Islet of Langerhans (tissue), 1 donor: ENCODE results near the gene SCYGR8.

Experiments
- FAIRE-seq: peaks from one replicate; lab custom pipeline; 2011; peaks lifted over from hg19 to GRCh38; lab: Jason Lieb, UNC

Gene SCYGR8

DNA sequence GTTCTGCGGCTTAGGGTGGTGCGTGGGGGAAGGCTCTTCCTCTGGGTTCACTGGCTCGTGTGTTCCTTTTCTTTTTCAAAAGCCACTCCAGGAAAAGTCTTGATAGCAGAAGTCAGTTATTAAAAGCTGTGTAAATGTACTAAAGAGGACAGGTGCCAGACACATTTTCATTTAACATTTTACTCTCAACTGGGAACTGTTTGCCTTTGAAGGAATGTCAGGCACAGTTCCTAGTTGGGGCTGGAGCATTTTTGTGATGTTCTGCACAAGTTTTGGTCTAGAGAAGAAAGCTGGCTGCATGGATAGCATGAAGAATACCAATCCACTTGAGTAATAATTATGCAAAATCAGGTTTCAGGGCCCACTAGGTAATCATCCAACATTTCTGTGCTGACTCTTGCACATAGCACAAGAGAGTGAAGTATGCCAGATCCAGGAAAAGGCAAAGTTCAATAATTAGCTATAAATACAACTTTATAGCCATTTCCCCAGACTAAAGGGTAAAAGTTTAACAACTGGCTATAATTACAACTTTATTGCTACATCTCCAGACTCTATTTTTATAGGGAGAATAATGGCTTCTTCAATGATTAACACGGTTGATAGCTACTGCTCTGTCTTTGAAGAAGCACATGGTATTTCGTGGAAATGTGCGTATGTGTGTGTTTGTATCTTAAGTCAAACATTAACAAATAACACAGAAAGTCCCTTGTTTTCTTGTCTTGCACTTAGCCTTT is 16.2 kb downstream of the SCYGR8 start:
- FAIRE-seq: no peak

DNA sequence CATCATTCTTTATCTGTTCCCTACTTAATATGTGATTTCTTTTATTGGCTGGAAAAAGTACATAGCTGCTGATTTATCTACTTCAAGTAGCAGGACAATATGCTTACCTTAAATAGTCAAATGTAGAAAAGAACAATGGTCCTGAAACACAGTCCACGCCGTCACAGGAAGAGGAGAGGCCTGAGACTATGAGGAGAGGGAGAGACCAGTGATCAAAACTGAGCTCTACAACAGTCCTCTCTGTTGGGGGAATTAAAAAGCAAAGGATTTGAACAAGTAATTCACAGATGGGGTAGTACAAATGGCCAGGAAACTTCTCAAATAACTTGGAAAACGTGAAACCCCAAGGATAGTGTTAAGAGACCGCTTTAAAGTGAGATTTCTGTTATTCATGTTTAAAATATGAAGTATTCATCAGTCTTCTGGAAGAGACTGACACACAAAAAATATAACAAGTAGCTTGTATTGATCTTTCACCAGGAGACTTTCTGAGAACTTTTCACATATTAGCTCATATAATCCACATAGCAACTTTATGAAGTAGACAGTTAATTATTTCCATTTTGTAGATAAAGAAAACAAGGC is 20.2 kb downstream of the SCYGR8 start:
- FAIRE-seq: no peak

DNA sequence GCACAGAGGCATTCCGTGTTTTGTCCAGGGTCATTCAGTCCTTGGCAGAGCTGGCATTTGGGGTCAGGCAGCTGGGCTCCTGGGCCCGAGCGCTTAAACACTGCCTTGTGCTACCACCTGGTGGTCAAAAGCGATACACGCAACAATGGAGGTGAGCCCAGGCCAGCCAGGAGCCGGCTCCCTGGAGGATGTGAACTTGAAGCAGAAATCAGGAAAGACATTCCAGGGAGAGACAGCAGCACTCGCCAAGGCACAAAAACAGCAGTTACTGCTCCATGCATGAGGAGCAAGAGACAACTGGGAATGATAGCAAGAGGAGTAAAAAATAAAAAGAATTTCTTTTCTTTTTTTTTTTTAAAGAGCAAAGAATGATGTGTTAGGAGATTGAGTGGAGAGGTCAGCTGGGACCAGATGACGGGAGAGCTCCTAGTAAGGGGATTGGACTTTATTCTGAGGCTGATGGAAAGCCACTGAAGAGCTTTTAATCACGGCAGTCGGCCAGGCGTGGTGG is 20.7 kb downstream of the SCYGR8 start:
- FAIRE-seq: no peak

DNA sequence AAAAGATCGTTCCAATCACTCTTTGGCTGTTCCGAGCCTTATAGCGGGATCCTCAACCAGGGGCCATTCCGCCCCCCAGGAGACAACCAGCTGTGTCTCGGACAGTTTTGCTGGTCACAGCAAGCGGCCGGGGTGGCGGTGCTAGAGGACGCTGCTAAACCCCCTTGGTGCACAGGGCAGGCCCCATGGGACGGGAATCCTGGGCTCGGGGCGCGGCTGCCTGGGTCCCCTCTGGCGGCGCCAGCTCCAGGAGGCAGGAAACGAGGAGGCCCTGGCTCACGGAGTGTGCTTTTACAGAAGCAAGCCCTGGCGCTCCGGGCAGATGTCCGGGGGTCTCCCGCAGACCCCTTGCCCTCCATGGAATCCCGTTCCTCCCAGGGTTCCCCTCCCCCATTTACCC is 22.1 kb downstream of the SCYGR8 start:
- FAIRE-seq: no peak

DNA sequence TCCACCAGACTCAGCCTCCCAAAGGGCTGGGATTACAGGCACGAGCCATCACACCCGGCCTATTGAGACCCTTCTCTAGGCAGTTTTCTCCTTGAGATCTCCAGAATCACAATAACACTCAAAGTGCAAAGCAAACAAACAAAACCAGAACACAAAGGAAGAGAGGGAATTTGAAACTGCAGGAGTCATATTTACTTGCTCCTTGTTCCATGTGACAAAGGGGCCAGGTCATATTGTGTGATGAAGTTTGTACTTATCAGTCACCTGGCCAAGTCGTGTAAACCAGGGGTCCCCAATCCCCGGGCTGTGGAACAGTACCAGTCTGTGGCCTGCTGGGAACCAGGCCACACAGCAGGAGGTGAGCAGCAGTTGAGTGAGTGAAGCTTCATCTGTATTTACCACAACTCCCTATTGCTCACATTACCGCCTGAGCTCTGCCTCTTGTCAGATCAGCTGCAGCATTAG is 26.5 kb downstream of the SCYGR8 start:
- no peak for FAIRE-seq

DNA sequence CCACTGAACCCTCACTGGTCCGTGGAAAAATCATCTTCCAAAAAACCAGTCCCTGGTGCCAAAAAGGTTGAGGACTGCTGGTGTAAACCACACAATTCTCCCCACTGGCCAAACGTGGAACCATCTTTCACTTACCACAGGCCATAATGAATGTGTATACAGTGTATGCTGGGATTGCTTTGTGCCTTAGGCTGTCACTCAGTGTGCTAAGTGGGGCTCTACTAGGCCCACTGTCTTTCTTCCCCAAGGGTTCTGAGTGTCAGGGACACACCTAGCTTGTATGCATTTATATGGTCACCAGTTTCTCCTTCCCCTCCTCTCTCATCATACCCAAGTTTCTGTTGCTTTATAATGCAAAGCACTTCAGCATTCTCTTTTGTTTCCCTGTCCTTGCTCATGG is 27.2 kb downstream of the SCYGR8 start:
- FAIRE-seq: no peak

DNA sequence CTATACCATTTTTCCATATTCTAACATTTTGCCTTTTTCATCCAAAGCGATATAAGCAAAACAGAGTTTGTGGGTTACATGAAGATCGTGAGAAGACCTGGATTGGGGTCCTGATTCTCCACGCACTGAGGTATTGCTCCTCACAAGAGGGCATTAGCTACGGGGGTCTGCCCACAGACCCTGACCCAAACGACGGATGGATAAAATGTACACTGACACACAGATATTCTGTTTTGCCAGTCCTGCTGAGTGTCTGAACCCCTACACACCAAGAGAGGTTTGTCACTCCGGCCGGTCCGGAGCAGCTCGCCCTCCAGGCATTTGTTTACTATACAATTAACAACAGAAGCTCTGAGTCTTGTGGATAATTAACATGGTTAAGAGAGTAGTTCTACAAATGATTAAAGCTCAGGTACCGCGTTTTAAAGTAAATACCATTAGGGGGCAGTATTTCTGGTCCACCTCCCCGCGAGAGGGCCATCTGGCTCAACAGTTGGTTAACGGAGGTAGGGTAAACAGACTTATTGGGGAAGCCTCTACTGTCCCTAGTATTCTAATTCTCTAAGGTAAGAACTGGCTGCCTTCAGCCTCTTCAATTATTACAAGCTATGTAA is 28.4 kb downstream of the SCYGR8 start:
- FAIRE-seq: no peak

DNA sequence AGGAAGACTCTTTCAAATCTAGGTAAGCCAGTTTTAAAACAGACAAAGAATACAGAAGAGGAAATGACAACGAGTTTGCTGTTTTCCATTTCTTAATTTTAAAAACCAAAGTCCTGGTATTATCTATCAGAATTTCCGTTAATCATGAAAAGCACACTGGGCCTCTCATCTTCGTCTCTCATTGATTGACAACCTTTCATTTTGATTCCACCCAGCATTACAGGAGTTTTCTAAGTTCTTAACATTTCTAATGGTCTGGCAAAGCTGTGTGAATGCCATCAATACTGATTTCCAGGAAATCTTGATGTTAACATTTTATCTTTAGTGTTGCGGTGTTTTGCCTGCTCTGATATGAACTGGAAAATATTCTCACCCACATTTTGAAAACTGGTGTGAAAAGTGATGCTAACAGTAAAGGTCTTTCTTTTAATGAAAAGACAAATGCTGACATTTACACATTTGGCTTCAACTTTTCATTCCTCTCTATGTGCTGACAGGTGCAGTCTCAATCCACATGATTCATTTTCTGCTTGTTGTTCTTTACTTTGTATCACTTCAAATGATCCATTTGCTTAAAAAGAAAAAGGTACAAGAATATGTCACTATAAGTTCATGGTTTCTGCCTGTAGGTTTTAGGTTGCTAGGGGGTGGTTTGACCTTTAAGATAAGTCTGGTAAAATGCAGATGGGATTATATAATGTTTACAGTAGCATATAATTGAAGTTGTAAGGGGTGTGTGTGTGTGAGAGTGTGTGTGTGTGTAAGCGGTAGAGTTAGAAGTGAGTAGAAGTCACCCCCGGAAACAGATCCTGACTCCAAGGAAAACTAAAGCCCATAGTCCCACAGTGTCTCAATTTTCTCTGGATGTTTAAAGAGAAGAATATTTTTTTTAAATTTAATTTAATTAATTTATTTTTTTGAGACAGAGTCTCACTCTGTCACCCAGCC is 29.5 kb downstream of the SCYGR8 start:
- no peak for FAIRE-seq

DNA sequence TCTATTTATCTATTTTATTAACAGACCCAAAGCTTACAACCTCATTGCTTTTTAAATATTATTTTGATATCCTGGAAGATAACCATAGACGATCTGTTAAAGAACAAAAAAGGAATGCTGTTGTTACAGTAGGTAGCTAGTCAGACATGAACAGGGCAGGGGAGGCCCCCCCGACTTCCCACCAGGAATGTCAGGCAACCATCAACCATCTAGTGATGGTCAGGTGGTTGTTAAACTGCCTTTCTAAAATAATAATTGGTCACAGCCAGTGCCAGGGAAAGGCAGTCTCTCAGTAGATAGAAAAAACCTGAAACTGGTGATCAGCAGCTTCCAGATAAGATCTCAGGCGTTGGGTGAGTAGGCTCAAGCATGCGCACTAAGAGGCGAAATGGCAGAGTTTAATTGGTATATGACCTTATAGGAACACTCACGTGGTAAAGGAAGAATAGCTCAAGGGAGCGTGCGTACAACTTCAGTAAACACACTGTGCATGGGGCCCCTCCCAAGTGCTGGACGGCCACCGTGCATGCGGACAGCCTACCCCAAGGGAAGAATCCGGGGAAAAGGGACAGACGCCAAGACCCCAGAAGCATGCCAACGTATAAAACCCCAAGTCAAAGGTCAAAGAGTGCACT is 35.4 kb downstream of the SCYGR8 start:
- FAIRE-seq: no peak

DNA sequence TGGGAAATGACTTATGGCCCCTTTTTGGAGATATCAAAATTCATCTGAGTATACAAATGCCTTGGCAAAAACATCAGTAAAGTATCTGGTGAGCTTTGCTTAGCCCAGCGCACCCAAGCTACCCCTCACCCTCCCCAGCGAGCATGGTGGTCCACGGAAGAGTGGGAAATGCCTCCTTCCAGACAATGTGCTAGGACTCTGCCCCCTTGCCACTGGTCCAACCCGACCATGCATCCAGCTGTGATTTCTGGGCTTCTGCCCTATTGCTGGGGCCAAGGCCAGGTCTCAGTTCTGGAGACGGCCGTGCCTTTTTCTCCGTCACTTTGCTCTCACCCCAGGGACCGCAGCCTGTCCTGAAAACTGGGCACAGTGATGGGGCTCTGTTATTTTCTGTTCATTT is 36.1 kb downstream of the SCYGR8 start:
- no peak for FAIRE-seq

DNA sequence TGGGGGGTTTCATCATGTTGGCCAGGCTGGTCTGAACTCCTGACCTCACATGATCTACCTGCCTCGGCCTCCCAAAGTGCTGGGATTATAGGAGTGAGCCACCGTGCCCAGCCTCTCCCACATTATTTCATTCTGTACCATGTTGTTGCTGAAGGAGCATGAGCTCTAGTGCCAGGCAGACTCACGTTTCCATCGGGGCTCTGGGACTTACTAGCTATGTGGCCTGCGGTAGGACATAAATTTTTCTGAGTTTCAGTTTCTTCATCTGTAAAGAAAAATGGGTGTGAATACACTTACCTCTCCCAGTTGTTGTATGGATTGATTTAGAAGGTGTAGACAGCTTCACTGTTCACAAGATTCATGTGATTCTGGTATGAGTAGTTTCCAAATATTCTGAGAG is 37.1 kb downstream of the SCYGR8 start:
- FAIRE-seq: no peak

DNA sequence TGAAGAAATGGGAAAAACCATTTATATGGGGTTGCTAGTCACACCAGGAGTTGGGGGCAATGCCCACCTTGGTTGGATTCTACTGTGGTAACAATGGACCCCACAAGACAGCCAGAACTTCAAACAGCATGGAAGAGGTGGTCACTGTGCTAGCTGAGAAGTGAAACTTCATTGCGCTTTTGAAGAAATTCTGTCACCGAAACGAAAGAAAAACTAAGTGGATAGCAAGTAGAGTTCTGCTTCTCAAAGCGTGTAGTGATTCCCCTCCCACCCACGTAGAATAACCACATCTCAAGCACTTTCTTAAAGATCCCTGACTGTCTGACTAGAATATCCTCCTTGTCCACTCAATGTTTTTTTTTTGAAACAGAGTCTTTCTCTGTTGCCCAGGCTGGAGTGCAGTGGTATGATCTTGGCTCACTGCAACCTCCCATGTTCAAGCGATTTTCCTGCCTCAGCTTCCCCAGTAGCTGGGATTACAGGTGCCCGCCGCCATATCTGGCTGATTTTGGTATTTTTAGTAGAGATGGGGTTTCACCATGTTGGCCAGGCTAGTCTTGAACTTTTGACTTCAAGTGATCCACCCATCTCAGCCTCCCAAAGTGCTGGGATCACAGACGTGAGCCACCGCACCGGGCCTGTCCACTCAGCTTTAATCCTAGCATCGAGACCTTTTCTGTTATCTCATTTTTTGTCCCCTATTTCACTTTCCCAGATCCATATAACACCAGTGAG is 37.9 kb downstream of the SCYGR8 start:
- no peak for FAIRE-seq

DNA sequence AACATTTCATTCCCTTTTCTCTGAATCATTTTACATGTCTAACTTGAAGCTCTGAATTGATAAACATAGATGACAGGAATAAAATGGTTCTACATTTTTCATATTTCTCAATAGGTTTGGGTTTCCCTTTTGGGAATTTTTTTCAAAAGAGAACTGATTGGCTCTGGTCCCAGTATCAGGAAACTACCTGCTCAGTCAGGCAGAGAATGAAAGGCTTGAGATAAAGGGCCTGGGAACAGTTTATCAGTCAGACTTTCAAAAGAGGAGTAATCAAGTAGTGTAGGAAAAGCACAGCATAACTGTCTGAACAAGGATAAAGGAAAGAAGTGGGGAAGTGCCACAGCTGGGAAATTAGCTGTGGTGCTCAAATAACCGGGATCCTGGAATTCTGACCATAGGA is 39.6 kb downstream of the SCYGR8 start:
- no peak for FAIRE-seq

DNA sequence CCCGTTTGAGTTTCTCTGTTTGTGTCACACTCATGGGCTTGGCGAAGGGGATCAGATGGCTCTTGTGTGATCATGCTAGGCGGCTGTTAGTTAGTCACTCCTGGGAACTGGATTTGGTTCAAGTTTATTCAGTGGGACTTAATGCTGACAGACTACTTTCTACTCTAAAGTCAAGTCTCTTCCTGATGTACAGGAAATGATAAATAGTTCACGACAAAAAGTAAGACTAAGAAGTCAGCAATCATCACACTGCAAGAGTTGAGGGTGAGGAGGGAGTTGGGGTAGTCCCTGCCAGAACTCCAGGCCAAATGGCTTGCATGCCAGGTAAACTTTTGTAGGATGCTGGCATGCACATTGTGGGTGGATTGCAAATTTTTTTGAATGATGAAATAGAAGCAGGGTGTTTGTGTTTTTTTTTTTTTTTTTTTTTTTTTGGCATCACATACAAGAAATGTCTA is 42.9 kb downstream of the SCYGR8 start:
- FAIRE-seq: no peak

DNA sequence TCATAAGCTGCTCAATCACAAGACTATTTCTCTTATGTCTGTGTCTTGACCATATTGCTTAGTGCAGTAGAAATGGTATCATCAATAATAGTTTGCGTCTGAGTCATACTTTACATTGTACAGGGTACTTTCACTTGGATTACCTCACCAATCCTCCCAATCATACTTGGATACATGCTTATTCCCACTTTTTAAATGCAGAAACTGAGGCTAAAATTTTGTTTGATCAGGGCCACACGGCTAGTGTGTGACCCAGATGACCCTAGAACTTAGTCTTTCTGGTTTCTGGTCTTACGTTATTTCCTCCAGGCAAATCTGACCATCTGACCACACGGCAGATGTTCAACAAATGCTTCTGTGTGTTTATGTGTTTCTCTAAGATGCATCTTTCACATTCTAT is 44.1 kb downstream of the SCYGR8 start:
- no peak for FAIRE-seq

DNA sequence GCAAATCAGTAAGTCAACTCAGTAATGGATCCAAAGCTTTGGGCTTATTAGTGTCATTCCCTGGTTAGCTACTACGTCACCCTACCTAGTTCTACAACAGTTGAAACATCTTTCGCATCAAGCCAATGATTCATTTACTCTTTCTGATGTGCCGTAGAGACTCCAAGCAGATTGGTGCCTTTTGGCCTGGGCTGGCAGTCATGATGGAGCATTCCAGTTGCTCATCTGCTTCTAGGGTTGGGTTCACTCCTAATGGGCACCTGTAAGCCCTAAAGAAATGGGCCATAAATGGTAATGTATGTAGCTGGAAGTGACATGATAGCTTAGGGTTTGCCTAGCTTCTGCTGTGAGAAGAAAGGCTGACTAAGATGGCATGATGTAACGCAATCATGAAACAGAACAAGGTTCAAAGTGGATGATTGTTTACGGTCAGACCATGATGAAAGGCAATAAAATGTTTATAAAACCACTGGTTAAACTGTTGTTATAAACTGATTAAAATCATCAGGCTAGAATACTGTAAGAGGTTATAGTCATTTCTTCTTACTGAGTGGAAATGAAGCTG is 47.5 kb downstream of the SCYGR8 start:
- no peak for FAIRE-seq
